ENCODE results near the gene PTMA. TPM values are rescaled to one million over a fixed set of nuclear protein-coding genes. Genes with fewer than 3 reads are reported as not detected.

PTMA gene
- total RNA-seq, 4 donors from 2014 or later = 693 to 966 (median 818) TPM

GRCh38 chr2:231716666-231717280 lies 8.4 kb downstream of the PTMA start:
- peaks cover 0 to 8% of the 10 kb centered on the region in 2 donors for H3K4me1 ChIP-seq
- H3K36me3 ChIP-seq = no peaks in the 10 kb centered on the region
- H3K27ac ChIP-seq = no peak overlapping the region
- no peak for DNase-seq
- no peak overlapping the region for H3K4me3 ChIP-seq
- intact Hi-C loops (cut with DNase I; ENCODE audit: low total_unique reads) = loop anchor here (2.0 kb wide), 1 partner anchor 38 kb away; no protein-coding TSS in a partner anchor
- H3K9me3 ChIP-seq = no peaks in the 10 kb centered on the region
- H3K27me3 ChIP-seq = no peaks in the 10 kb centered on the region
- TF ChIP-seq POLR2A (IDR thresholded peaks at IDR 0.05) (no peak), CTCF (IDR thresholded peaks at IDR 0.05) (no peak)

- Histone ChIP-seq H3K9me3 (no peaks in the 10 kb centered on the region), H3K27me3 (no peaks in the 10 kb centered on the region), H3K4me3 (no peak overlapping the region), H3K27ac (no peak overlapping the region), H3K36me3 (no peaks in the 10 kb centered on the region), H3K4me1 (peaks cover 0 to 4% of the 10 kb centered on the region in 2 donors)
- intact Hi-C loops (cut with DNase I; ENCODE audit: low total_unique reads) = loop anchor here (2.0 kb wide), 1 partner anchor 39 kb away; no protein-coding TSS in a partner anchor
- DNase-seq = no peak
- TF ChIP-seq POLR2A (IDR thresholded peaks at IDR 0.05) (no peak), CTCF (IDR thresholded peaks at IDR 0.05) (no peak)
Measured at GRCh38 chr2:231717281-231718171, 9.2 kb downstream of the PTMA start.

- no peak overlapping the region for H3K4me3 ChIP-seq
- TF ChIP-seq CTCF (IDR thresholded peaks at IDR 0.05) (no peak), POLR2A (IDR thresholded peaks at IDR 0.05) (no peak)
- intact Hi-C loops (cut with DNase I; ENCODE audit: low total_unique reads) = no loop called here
- H3K27ac ChIP-seq = no peak overlapping the region
- no peaks in the 10 kb centered on the region for H3K9me3 ChIP-seq
- no peaks in the 10 kb centered on the region for H3K36me3 ChIP-seq
- no peaks in the 10 kb centered on the region for H3K4me1 ChIP-seq
- DNase-seq = no peak
- no peaks in the 10 kb centered on the region for H3K27me3 ChIP-seq
Measured at GRCh38 chr2:231718799-231719198, 10.5 kb downstream of the PTMA start.

- Histone ChIP-seq H3K9me3 (no peaks in the 10 kb centered on the region), H3K27me3 (no peaks in the 10 kb centered on the region), H3K4me1 (no peaks in the 10 kb centered on the region), H3K36me3 (no peaks in the 10 kb centered on the region), H3K4me3 (no peak overlapping the region), H3K27ac (no peak overlapping the region)
- DNase-seq = no peak
- intact Hi-C loops (cut with DNase I; ENCODE audit: low total_unique reads) = no loop called here
- TF ChIP-seq POLR2A (IDR thresholded peaks at IDR 0.05) (no peak), CTCF (IDR thresholded peaks at IDR 0.05) (no peak)
Measured at GRCh38 chr2:231720292-231720986, 12.1 kb downstream of the PTMA start.
